ENCODE results near the gene RPL27. TPM values are rescaled to one million over a fixed set of nuclear protein-coding genes. Genes with fewer than 3 reads are reported as not detected.

The RPL27 gene
- total and polyA plus RNA-seq, 2 of the 13 experiments (the other 11 are each of a cell fraction or from before 2014, with no cell fraction given), result 1,585 to 5,840 TPM

GRCh38 chr17:43020789-43021740 is 22.8 kb downstream of the RPL27 start (continued):
- TF ChIP-seq CREB1 (IDR thresholded peaks at IDR 0.05), result no peak
- no peak for TF ChIP-seq CREB1 (CRISPR knock-in tag; IDR thresholded peaks at IDR 0.05)
- TF ChIP-seq ZFYVE20 (CRISPR knock-in tag; IDR thresholded peaks at IDR 0.05; ENCODE audit: borderline replicate concordance, low read depth), result no peak
- TF ChIP-seq GATA4 (IDR thresholded peaks at IDR 0.05; ENCODE audit: borderline replicate concordance, low read depth), result no peak
- no peak for TF ChIP-seq RNF219 (CRISPR knock-in tag; IDR thresholded peaks at IDR 0.05)
- peak; percentile 62; the same call in 1 of the 2 replicates for TF ChIP-seq YEATS2 (CRISPR knock-in tag; IDR thresholded peaks at IDR 0.05; ENCODE audit: borderline replicate concordance)
- TF ChIP-seq HCFC1 (IDR thresholded peaks at IDR 0.05; ENCODE audit: low read depth, low read length), result no peak
- peak; percentile 31; the same call in 1 of the 2 replicates for TF ChIP-seq CEBPB (IDR thresholded peaks at IDR 0.05; ENCODE audit: borderline replicate concordance, low read depth, low read length)
- TF ChIP-seq KLF16 (CRISPR knock-in tag; IDR thresholded peaks at IDR 0.05), result peak in 1 of 2 experiments; percentile 69; a peak in 1 of 4 replicates
- no peak for TF ChIP-seq ZBTB8A (CRISPR knock-in tag; IDR thresholded peaks at IDR 0.05; ENCODE audit: borderline replicate concordance, low read depth)
- TF ChIP-seq SNRNP70 (IDR thresholded peaks at IDR 0.05; ENCODE audit: low read depth, low read length), result no peak
- no peak for TF ChIP-seq FLYWCH1 (CRISPR knock-in tag; IDR thresholded peaks at IDR 0.05)
- no peak for TF ChIP-seq KLF13 (CRISPR knock-in tag; IDR thresholded peaks at IDR 0.05)
- TF ChIP-seq PTBP1 (IDR thresholded peaks at IDR 0.05; ENCODE audit: low read depth, low read length, poor library complexity, severe bottlenecking), result peak; percentile 31
- no peak for TF ChIP-seq ZNF788 (CRISPR knock-in tag; IDR thresholded peaks at IDR 0.05; ENCODE audit: borderline replicate concordance)
- TF ChIP-seq MED13 (CRISPR knock-in tag; IDR thresholded peaks at IDR 0.05), result no peak; the same call in 1 of the 2 replicates
- peak; percentile 89 for TF ChIP-seq LBX2 (CRISPR knock-in tag; IDR thresholded peaks at IDR 0.05; ENCODE audit: borderline replicate concordance)
- TF ChIP-seq AKAP8 (CRISPR knock-in tag; IDR thresholded peaks at IDR 0.05), result no peak
- no peak for TF ChIP-seq ZNF770 (CRISPR knock-in tag; IDR thresholded peaks at IDR 0.05)
- 0 out of 2 replicates have a peak, but pooled peaks have one; percentile 64 for TF ChIP-seq ZNF616 (CRISPR knock-in tag; IDR thresholded peaks at IDR 0.05; ENCODE audit: low read depth)
- TF ChIP-seq TFAP4 (IDR thresholded peaks at IDR 0.05; ENCODE audit: borderline replicate concordance, low read depth), result no peak
- TF ChIP-seq ZNF761 (CRISPR knock-in tag; conservative IDR thresholded peaks at IDR 0.05), result no peak
- no peak; the same call in 1 of the 2 replicates for TF ChIP-seq ZFX (CRISPR knock-in tag; IDR thresholded peaks at IDR 0.05; ENCODE audit: low read depth)
- TF ChIP-seq PITX1 (CRISPR knock-in tag; IDR thresholded peaks at IDR 0.05), result no peak

All from HepG2 (cell line).